ENCODE results near the gene FBXO40. TPM values are rescaled to one million over a fixed set of nuclear protein-coding genes. Genes with fewer than 3 reads are reported as not detected.

The FBXO40 gene
- total RNA-seq, 2 donors from 2014 or later = 81.6 to 187 TPM

DNA sequence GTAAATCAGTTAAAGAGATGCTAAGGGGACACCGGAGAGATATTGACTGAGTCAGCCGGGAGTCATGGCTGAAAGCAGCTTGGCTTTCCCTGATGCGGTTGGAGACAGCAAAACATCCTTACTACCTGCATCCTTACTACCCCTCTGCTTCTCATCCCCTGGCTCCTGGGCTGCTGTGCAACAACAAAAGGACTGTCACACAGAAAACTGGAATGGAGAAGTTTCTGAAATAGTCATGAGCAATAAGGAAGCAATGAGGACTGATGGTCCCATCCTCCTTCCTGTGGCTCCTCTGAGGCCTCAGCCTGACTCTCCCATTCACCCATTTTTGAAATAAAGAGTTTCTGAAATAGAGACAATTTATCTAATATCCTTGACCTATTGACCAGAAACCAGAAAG lies 66.4 kb downstream of the FBXO40 start:
- Histone ChIP-seq H3K4me3 (no peak overlapping the region), H3K27me3 (no peaks in the 10 kb centered on the region), H3K27ac (peak overlapping the region in 1 of 2 donors; percentile 76), H3K9me3 (no peaks in the 10 kb centered on the region), H3K36me3 (peaks cover 13% of the 10 kb centered on the region), H3K4me1 (peaks cover 0 to 28% of the 10 kb centered on the region in 2 donors)
- no peak for DNase-seq (ENCODE audit: low spot score)
- no peak for TF ChIP-seq CTCF (IDR thresholded peaks at IDR 0.05)

GRCh38 chr3:121660356-121661171 lies 67.4 kb downstream of the FBXO40 start, which contains the start of gene HCLS1:
Gene HCLS1, minus strand, starts transcription at chr3:121660903. Its CDS starts 2,556 bp downstream, at chr3:121658347.
- no peaks in the 10 kb centered on the region for H3K27me3 ChIP-seq
- peak within 1 kb of the TSS; percentile 67 to 76 for H3K27ac ChIP-seq
- peaks cover 0 to 28% of the 10 kb centered on the region in 2 donors for H3K4me1 ChIP-seq
- peaks cover 23% of the 10 kb centered on the region for H3K36me3 ChIP-seq
- H3K9me3 ChIP-seq = no peaks in the 10 kb centered on the region
- DNase-seq (ENCODE audit: low spot score) = peak; percentile 70
- peak within 1 kb of the TSS; percentile 0 to 35 for H3K4me3 ChIP-seq
- TF ChIP-seq CTCF (IDR thresholded peaks at IDR 0.05) = no peak

GRCh38 chr3:121661376-121661775 lies 68.2 kb downstream of the FBXO40 start:
- no peaks in the 10 kb centered on the region for H3K9me3 ChIP-seq
- no peaks in the 10 kb centered on the region for H3K27me3 ChIP-seq
- DNase-seq (ENCODE audit: low spot score) = no peak
- peaks cover 31% of the 10 kb centered on the region for H3K36me3 ChIP-seq
- TF ChIP-seq CTCF (IDR thresholded peaks at IDR 0.05) = no peak
- no peak overlapping the region for H3K4me3 ChIP-seq
- peak overlapping the region; percentile 67 to 76 for H3K27ac ChIP-seq
- peaks cover 0 to 28% of the 10 kb centered on the region in 2 donors for H3K4me1 ChIP-seq

GRCh38 chr3:121662742-121663141 lies 69.6 kb downstream of the FBXO40 start:
- no peaks in the 10 kb centered on the region for H3K27me3 ChIP-seq
- TF ChIP-seq CTCF (IDR thresholded peaks at IDR 0.05) = no peak
- no peak overlapping the region for H3K4me3 ChIP-seq
- peaks cover 43% of the 10 kb centered on the region for H3K36me3 ChIP-seq
- no peak for DNase-seq (ENCODE audit: low spot score)
- H3K4me1 ChIP-seq = peaks cover 0 to 28% of the 10 kb centered on the region in 2 donors
- H3K9me3 ChIP-seq = no peaks in the 10 kb centered on the region
- peak overlapping the region; percentile 39 to 76 for H3K27ac ChIP-seq

DNA sequence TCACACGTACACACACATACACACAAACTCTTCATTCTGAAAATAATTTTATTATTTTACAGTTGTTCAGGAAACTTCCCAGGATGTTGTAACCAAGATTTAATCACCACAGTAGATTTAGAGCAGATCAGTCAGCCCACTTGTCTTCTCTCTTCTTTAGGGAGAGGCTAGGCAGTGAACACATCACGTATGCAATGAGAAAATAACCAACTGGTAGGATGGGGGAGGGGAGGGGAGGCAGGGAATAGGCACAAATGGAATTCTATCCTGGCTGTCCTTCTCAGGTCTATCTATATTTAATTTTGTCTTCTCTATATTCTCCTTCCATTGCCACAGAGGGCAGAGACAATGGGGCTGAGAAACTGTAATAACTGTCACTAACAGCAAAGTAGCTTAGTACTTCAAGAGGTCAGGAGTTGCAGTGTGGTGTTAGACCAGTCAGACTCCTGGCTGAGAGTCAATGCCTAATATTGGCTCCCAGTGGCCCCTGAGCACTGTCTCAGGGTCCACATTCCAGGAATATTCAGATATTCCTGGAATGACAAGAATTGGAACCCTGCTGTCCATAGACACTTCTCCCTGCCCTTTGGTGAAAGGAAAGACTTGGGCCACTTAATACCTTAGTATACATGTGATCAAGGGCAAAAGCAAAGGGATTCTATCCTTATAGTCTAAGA lies 70.1 kb downstream of the FBXO40 start:
- H3K4me1 ChIP-seq = peaks cover 0 to 28% of the 10 kb centered on the region in 2 donors

More for the DNA sequence above, 70.1 kb downstream of the FBXO40 start:
- DNase-seq (ENCODE audit: low spot score) = no peak
- Histone ChIP-seq H3K4me3 (no peak overlapping the region), H3K27ac (peak overlapping the region; percentile 39 to 76), H3K9me3 (no peaks in the 10 kb centered on the region), H3K27me3 (no peaks in the 10 kb centered on the region), H3K36me3 (peaks cover 48% of the 10 kb centered on the region)
- TF ChIP-seq CTCF (IDR thresholded peaks at IDR 0.05) = no peak
